Stimulated activated CD8-positive, alpha-beta memory T cell treated with anti-CD3 and anti-CD28 coated beads, Interleukin-7, amount 100 ng/mL, for 24 hours (primary cell): ENCODE measurements around the gene ARID4A.
"Not testable (repeated sequence)": the region's sequence is repeated elsewhere in the genome, so short reads cannot be mapped to it uniquely, and the experiment has no call there.

Experiments
- DNase-seq: peaks from one replicate; pipeline ENCODE4 v3.0.0-alpha.2; 2020; ENCODE audit warnings: low read depth

ARID4A gene

DNA sequence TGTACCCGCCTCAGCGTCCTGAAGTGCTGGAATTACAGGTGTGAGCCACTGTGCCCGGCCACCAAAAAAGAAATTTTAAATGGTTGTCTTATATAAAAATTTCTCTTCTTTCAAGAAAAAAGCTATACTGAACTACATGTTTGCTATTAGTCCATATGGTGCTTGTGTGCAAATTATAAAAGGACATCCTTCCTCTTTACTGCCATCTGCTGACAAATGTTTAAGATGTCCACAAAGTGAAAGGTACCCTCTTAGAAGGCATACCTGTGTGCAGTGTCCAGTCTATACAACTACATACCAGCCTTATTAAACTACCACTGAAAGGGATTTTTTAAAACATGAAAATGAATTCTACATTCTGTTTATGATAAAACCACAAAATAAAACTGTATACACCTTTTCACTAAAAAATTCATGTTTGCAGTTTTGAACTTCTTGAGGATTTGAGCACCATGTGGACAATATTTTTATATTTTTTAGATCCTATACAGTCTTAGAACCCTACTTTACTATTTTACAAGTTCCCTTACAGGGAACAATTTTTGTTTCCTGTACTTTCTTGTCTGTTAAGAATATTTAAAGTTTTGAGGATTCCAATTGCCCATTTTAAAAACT, 64.5 kb downstream of the ARID4A start:
- DNase-seq, result no peak

DNA sequence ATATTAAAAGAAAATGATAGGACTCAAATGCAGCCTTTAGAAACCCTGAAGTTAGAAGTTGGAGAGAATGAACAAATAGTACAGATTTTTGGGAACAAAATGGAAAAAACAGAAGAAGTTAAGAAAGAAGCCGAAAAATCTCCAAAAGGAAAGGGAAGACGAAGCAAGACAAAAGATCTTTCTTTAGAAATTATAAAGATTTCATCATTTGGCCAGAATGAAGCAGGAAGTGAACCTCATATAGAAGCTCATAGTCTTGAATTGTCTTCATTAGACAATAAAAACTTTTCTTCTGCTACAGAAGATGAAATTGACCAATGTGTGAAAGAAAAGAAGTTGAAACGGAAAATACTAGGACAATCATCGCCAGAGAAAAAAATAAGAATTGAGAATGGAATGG, 66.0 kb downstream of the ARID4A start:
- no peak for DNase-seq

DNA sequence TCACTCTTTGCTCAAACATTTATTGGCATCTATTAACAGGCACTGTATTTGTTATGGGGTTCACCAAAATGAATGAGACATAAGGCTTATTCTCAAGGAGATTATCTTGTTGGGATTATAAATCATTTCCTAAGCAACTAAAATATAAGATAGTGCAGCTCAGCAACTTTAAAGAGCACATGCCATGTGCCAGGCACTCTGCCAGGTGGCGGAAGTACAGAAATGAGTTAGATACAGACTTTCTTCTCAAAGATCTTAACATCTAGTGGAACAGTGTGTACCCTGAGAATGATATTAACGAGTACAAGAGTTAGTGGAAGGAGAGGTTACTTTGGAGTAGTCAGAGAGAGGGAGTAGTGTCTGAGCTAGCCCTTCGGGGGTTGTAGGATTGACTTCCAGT, 68.9 kb downstream of the ARID4A start:
- no peak for DNase-seq

DNA sequence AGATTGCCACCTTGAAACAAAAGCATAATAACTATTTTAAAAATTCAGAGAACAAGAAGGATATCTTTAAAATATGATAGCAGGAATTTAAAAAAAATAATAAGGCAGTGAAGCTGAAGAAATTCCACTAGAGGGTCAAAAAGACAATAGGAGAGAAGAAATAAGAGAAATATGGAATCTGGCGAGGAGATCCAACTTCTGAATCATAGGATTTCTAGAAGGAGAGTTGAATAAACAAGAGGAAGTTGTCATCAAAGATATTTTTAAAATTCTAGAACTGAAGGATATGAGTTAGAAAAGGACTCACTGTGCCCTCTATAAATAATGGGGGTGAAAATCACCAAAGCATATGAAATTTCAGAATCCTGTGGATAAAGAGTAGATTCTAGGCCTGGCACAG, 70.6 kb downstream of the ARID4A start:
- DNase-seq, result no peak

DNA sequence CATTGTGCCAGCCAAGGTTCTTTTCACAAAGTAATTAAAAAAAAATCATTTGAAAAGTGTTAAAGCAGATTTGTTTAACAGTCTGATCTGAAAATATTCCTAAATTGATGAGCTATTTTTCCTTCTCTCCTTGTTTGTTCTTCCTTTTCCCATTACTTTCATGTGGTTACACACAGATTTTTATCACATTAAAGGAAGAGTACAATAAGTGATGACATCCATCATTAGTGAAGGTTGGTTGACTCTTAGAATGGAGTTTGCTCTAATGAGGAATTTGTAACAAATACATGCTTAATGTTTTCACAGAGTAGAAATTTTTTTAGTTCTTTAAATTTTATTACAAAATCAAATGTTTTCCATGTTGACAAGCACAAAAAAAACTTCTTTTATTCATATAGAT, 78.4 kb downstream of the ARID4A start:
- no peak for DNase-seq

DNA sequence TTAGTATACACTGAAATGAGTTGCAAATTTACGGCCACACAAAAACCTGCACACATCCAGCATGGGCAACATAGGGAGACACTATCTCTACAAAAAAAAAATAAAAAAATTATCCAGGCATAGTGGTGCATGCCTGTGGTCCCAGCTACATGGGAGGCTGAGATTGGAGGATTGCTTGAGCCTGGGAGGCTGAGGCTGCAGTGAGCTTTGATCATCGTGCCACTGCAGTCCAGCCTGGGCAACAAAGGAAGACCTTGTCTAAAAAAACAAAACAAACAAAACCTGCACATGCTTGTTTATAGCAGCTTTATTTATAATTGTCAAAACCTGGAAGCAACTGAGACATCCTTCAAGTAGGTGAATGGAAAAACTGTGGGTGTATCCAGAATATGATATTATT, 92.5 kb downstream of the ARID4A start:
- DNase-seq, result no peak

DNA sequence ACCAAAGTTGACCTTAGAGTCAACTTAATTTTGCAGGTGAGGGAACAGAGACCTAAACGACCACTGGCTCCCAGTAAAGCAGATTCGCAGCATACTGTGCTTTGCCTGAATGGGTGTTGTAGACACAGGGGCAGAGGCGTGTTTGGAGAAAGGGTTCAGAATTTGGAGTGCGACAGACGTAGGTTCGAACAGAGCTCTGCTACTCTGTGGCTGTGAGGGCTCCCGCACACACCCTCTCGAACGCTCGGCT, 97.1 kb downstream of the ARID4A start:
- DNase-seq, result no peak

DNA sequence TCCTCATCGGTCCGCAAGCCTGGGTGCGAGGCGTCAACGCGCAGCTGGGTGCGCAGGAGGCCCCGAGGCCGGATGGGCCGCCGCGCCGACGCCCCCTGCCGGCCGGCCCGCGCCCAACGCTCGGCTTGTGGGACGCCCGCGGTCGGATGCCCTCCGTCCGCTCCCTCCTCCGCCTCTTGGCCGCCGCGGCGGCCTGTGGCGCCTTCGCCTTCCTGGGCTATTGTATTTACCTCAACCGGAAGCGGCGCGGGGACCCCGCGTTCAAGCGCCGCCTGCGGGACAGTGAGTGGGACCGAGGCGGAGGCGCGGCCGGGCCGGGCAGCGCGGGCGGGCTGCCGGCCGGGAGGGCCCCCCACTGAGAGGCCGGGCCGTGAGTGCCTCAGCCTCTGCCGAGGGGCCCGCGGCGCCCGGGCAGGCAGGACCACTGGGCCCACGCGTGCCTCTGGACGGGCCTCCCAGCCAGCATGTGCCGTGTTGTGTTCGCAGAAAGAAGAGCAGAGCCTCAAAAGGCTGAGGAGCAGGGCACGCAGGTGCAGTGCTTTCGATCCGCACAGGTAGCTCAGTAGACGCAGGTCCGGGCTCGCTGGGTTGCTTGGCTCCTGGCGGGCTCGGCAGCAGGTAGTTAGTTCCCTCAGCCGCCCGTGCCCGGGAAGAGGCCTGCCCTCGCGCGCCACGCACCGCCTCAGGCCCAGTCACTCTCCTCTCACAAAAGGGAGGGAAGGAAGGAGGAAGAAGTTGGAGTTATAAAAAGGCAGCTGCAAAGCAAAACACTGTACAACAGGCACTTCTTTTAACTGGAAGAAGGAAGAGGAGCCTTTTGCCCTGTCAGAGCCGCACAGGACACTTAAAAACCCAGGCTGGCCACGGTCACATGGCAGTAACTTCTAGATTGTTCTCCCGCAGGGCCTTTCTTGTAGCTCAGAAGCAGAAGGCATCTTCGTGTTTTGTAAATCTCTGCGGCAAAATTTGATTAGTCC, 97.7 kb downstream of the ARID4A start, which contains the start of gene TOMM20L:
TOMM20L (plus strand) TSS at position 119 of the 977 bp plus-strand sequence; CDS start at position 147, 28 bp downstream.
- peak; percentile 45 for DNase-seq

DNA sequence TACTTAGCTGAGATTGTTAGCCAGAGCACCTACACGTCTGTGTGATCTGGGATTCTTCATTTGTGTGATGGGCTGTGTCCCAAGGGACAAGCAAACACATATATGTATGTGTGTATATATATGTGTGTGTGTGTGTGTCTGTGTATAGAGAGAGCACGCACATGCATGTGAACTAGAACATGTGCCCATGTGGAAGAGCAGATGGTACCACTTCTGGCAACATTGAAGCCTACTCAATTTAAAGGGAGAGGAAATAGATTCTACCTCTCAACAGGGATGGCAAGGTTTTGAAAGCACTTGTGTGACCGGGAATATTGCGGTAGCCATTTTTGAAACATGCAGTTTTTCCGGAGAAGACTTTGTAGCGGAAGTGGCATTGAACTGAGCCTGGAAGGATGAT, 98.8 kb downstream of the ARID4A start:
- DNase-seq, result no peak

DNA sequence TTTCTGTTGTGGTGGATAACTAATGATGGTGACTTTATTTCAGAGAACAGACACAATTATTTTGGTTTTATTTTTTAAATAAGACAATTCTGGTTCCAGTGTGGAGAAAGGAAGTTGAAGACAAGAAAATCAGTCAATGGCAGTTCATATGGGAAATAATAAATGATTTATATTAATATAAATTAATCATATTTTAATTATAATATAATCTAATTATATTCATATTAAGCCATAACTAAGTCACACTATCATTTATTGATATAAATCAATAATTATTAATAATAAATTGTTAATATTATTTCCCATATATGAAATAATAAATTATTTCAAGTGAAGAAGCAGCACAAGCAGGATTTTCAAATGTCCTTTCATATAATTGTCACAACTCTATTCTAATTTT, 100.1 kb downstream of the ARID4A start:
- DNase-seq, result no peak

DNA sequence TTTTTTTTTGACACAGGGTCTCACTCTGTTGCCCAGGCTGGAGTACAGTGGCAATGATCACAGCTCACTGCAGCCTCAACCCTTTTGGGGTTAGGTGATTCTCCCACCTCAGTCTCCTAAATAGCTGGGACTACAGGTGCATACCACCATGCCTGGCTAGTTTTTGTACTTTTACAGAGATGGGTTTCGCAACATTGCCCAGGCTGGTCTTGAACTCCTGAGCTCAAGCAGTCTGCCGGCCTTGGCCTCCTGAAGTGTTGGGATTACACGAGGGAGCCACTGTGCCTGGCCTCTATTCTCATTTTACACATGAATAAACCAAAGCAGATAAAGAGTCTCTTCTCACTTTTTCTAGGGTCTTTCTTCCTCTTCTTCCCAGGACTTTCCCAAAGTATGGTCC, 100.5 kb downstream of the ARID4A start:
- no peak for DNase-seq

DNA sequence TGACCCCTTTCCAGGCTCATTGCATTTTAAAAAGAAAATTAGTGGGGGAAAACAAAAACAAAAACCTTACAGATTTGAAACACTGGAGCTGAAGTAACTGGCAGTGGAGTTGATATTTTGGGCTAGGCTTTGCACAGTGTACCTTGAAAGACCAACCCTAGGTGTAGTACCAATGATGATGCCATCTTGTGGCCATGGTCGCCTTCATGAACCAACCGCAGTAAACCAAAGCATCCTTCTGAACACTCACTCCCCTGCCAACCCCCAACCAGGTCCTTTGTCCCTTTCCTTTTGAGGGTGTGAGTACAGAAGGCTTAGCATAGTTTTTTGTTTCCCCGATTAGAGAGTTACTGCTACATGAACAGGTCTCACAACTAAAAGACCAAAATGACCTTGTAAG, 103.2 kb downstream of the ARID4A start:
- no peak for DNase-seq

DNA sequence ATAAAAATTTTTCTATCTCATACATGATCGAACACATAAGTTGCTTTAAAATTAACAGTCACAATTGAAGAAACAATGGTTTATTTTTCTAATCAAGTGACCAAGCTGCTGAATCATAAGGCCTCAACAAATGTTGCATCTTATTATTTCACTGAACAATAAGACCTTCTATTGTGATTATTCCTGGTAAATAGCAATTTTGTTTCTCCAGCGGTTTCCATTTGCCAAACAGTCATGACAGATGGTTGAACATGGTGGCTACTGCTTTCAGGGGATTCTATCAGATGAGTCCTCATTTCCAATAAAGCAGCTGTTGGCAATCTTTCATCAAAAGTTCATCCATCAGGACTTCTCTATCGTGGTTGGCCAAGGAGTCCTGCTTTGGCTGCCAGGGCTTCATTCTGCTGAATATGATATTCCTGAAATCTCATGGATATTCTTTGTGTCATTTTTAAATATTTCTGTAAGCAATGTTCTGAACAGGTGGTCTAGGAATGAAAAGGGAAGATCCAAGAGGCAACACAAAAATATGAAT, 110.4 kb downstream of the ARID4A start:
- DNase-seq, result no peak

DNA sequence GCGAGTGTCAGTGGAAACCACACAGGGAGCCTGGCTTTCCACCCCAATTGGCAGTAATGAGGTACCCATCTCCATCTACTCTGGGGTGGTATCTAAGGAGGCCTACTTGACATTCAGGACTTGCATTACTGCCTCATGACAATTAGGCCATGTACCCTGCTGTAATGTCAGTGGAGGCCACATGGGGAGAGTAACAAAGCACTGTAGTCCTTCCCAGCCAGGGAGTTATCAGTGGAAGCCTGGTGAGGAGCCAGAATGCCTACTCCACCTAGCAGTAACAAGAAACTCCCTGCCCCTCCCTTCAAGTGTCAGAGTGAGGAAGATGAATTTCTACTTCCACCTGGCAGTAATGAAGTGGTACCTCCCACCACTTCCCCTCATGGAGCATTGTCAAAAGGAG, 116.5 kb downstream of the ARID4A start:
- DNase-seq, result no peak

DNA sequence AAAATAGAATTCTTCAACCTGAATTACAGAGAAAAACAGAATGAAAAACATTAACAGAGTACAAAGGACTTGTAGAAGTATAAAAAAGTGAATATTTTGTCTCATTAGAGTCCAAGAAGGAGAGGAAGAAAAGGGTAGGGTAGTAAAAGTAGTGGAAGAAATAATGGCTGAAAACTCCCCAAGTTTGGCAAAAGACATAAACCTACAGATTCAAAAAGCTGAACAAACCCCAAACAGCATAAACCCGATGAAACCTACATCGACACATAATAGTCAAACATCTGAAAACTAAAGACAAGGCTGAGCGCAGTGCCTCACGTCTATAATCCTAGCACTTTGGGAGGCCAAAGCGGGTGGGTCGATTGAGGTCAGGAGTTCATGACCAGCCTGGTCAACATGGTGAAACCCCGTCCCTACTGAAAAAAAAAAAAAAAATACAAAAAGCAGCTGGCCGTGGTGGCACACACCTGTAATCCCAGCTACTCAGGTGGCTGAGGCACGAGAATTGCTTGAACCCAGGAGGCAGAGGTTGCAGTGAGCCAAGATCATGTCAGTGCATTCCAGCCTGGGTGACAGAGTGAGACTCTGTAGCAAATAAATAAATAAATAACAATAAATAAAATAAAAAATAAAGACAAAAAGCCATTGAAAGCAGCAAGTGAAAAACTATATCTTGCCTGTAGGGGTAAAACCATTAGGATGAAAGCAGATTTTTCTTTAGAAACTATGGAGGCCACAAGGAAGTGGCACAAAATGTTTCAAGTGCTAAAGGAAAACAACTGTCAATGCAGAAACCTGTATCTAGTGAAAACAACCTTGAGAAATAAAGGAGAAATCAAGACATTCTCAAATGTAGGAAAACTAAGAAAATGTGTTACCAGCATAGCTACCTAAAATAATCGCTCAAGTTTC, 117.5 kb downstream of the ARID4A start:
- DNase-seq, result no peak

DNA sequence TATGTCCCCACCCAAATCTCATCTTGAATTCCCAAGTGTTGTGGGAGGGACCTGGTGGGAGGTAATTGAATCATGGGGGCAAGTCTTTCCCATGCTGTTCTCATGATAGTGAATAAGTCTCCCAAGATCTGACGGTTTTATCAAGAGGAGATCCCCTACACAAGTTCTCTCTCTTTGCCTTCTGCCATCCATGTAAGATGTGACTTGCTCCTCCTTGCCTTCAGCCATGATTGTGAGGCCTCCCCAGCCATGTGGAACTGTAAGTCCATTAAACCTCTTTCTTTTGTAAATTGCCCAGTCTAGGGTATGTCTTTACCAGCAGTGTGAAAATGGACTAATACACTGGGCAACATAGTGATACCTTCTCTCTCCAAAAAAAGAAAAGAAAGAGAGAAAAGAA, 118.6 kb downstream of the ARID4A start:
- not testable (repeated sequence) for DNase-seq
